T-cell (primary cell): ENCODE data around the gene SLFN13. TPM values are rescaled to one million over a fixed set of nuclear protein-coding genes. Genes with fewer than 3 reads are reported as not detected.

Experiments used
- ATAC-seq, 4 experiments: fragments of 200-7000 bp in 3 of 4; fragments of 150-1000 bp in 1 of 4; cut with Tn5 transposase; replicated peaks in 1 of 4; 1 replicate in 3 of 4; 2 replicates in 1 of 4; pipeline ENCODE4 v1.10.0; 2021; ENCODE audit warnings: moderate library complexity in 3 of 4, mild to moderate bottlenecking in 2 of 4, moderate number of reproducible peaks in 1 of 4
- CTCF ChIA-PET, 2 donors: fragments of 300-600 bp; sonication (Branson Sonifier 250); formaldehyde crosslinking; loops; one replicate each; lab custom pipeline; 2022; ENCODE audit warnings: antibody characterized with exemption in 2 of 2; lab: Charles Lee
- POLR2A ChIA-PET, 2 donors: fragments of 300-600 bp; sonication (Branson Sonifier 250); formaldehyde crosslinking; loops; one replicate each; lab custom pipeline; 2022; ENCODE audit warnings: antibody characterized with exemption in 2 of 2; lab: Charles Lee
- DNase-seq, 35 experiments: peaks; one replicate each; pipeline versions ENCODE4 v3.0.0 to v3.0.0-alpha.2; 2013 to 2023
- H3K27ac ChIP-seq: one replicate; pipeline ENCODE4 v1.5.1; 2013; ENCODE audit warnings: low read length
- H3K27me3 ChIP-seq, 2 experiments: replicated peaks in 1 of 2; 1 replicate in 1 of 2; 2 replicates in 1 of 2; pipeline versions ENCODE4 v1.6.1 to v1.7.0; 2013; ENCODE audit warnings: low read length in 1 of 2, mixed read lengths in 1 of 2; ENCODE audit not compliant: control insufficient read depth in 2 of 2, insufficient read depth in 2 of 2; ENCODE audit errors: extremely low read depth in 1 of 2
- H3K36me3 ChIP-seq, 2 donors: 1 replicate in 1 of 2; 2 replicates in 1 of 2; pipeline versions ENCODE4 v1.6.1 to v1.7.0; 2013; ENCODE audit warnings: low read length in 1 of 2; ENCODE audit not compliant: control insufficient read depth in 2 of 2, insufficient read depth in 1 of 2; ENCODE audit errors: extremely low read depth in 1 of 2
- H3K4me1 ChIP-seq, 2 experiments: 1 replicate in 1 of 2; 2 replicates in 1 of 2; pipeline versions ENCODE4 v1.6.1 to v1.7.0; 2013; ENCODE audit warnings: low read length in 2 of 2, mixed read lengths in 1 of 2; ENCODE audit not compliant: insufficient read depth in 2 of 2, control insufficient read depth in 1 of 2; ENCODE audit errors: extremely low read depth in 1 of 2
- H3K4me3 ChIP-seq, 2 donors: 1 replicate in 1 of 2; 2 replicates in 1 of 2; pipeline versions ENCODE4 v1.5.1 to v1.7.0; 2013; ENCODE audit warnings: mild to moderate bottlenecking in 2 of 2, low read length in 1 of 2, moderate library complexity in 1 of 2; ENCODE audit not compliant: control insufficient read depth in 1 of 2; ENCODE audit errors: extremely low read depth in 1 of 2
- H3K9me3 ChIP-seq: 2 replicates; pipeline ENCODE4 v1.7.0; 2013
- H3K27ac Mint-ChIP-seq, 2 donors: one replicate each; pipeline ENCODE4 v1.8.0; 2020 to 2021; ENCODE audit warnings: mild to moderate bottlenecking in 2 of 2, mixed read lengths in 2 of 2
- H3K27me3 Mint-ChIP-seq, 2 donors: one replicate each; pipeline ENCODE4 v1.8.0; 2021 to 2022; ENCODE audit warnings: mixed read lengths in 2 of 2
- H3K36me3 Mint-ChIP-seq: one replicate; pipeline ENCODE4 v1.8.0; 2021; ENCODE audit warnings: mixed read lengths
- H3K4me1 Mint-ChIP-seq, 3 donors: one replicate each; pipeline ENCODE4 v1.8.0; 2020 to 2022; ENCODE audit warnings: mixed read lengths in 3 of 3, mild to moderate bottlenecking in 1 of 3
- H3K4me3 Mint-ChIP-seq, 3 donors: one replicate each; pipeline ENCODE4 v1.8.0; 2020 to 2022; ENCODE audit warnings: mild to moderate bottlenecking in 3 of 3, mixed read lengths in 3 of 3, moderate library complexity in 3 of 3
- H3K9me3 Mint-ChIP-seq, 3 donors: one replicate each; pipeline ENCODE4 v1.8.0; 2020 to 2022; ENCODE audit warnings: mixed read lengths in 3 of 3
- WGBS: methylation state at CpG from one replicate; pipeline ENCODE4 v1.1.5; 2013; ENCODE audit warnings: missing lambda C conversion rate; ENCODE audit not compliant: insufficient coverage; 5-methylcytosine and 5-hydroxymethylcytosine counted together
- total RNA-seq, 35 experiments: library from RNA in 6 of 35; stranded (reverse) in 6 of 35; fragments of 120-200 nt in 1 of 35; gene quantifications; one replicate each; pipeline versions ENCODE4 v1.2.1 to v1.2.4 and lab custom pipeline; 2013 to 2026

Gene SLFN13
- total RNA-seq (10 to 100 TPM; 26.6 to 34.9 (median 30.9) TPM), total RNA-seq (lab: John Stamatoyannopoulos, UW) (3.6 to 70.7 (median 23.8) reads per million in 29 experiments)
- total RNA-seq (2013) = 32.0 TPM

GRCh38 chr17:35448214-35448898 lies at the start of gene SLFN13:
SLFN13 (minus strand) TSS chr17:35448766; CDS start chr17:35445680, 3,086 bp downstream.
- Mint-ChIP-seq H3K27ac (peak within 1 kb of the TSS; percentile 86 to 89), H3K4me1 (peaks cover 16 to 24% (median 22%) of the 10 kb centered on the region in 3 donors), H3K36me3 (peaks cover 24% of the 10 kb centered on the region), H3K4me3 (peak within 1 kb of the TSS; percentile 80 to 81 (median 81)), H3K9me3 (no peaks in the 10 kb centered on the region), H3K27me3 (no peaks in the 10 kb centered on the region)
- Histone ChIP-seq H3K4me1 (peaks cover 6 to 20% of the 10 kb centered on the region in 2 experiments), H3K36me3 (peaks cover 0 to 3% of the 10 kb centered on the region in 2 donors), H3K9me3 (no peaks in the 10 kb centered on the region), H3K4me3 (peak within 1 kb of the TSS; percentile 58 to 69), H3K27me3 (no peaks in the 10 kb centered on the region), H3K27ac (peak within 1 kb of the TSS; percentile 50)
- DNase-seq (peak; percentile 64 to 89 (median 82)), ATAC-seq (peak; percentile 94 to 97 (median 96))
- ChIA-PET CTCF (interaction anchor here in 1 of 2 donors (0.8 to 1.2 kb wide), 3 partner anchors 86 to 136 kb away, joined by 3 read pairs; no protein-coding TSS in a partner anchor), POLR2A (interaction anchor here in 1 of 2 donors (0.6 kb wide), 1 partner anchor 15 kb away, joined by 3 read pairs; no protein-coding TSS in a partner anchor)
- WGBS = 16% methylated on average over 32 of the region's 44 CpGs

DNA sequence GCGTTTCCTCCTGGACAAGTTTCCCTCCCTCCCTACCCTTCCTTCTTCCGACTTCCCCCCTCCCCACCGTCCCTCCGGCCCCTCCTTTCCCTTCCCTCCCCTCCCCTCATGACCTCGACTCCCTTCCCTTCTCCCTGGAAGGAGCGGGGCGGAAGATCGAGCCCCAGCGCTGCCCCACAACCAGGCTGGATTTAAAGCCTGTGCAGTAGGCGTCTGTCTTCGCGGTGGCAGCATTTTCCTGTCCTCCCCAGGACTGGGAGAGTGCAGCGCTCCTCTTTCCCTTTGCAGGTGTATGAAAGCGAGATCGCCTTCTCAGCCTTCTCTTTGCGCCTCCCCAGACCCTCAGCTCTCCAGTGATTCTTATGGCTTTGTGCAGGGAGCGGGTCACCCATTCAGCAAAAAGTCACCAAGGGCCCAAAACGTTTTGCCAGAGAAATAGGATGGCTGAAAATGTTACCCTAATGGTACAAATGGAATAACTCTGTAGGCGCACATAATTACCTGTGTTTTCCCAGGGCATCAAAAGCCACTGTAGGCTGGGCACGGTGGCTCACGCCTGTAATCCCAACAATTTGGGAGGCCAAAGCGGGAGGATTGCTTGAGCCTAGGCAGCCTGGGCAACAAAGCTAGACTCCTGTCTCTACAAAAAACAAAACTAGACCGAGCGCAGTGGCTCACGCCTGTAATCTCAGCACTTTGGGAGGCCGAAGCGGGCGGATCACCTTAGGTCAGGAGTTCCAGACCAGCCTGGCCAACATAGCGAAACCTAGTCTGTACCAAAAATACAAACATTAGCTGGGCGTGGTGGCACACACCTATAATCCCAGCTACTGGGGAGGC lies 48.1 kb upstream of the SLFN13 start:
- WGBS = 79% methylated on average over 19 of the region's 30 CpGs
- Mint-ChIP-seq H3K27me3 (no peaks in the 10 kb centered on the region), H3K9me3 (peaks cover 0 to 4% (median under 1%) of the 10 kb centered on the region in 3 donors), H3K27ac (peak overlapping the region; percentile 39 to 61), H3K36me3 (peaks cover 48% of the 10 kb centered on the region), H3K4me3 (peak overlapping the region; percentile 17 to 75 (median 63)), H3K4me1 (peaks cover 62 to 86% (median 85%) of the 10 kb centered on the region in 3 donors)
- Histone ChIP-seq H3K4me1 (peaks cover 20 to 43% of the 10 kb centered on the region in 2 experiments), H3K27ac (no peak overlapping the region), H3K27me3 (peaks cover 0 to 17% of the 10 kb centered on the region in 2 experiments), H3K9me3 (no peaks in the 10 kb centered on the region), H3K4me3 (peak overlapping the region in 1 of 2 donors; percentile 32), H3K36me3 (peaks cover 0 to 37% of the 10 kb centered on the region in 2 donors)
- DNase-seq = no peak
- ChIA-PET POLR2A (interaction anchor here in 1 of 2 donors (0.6 to 0.7 kb wide), 2 partner anchors 38 to 43 kb away, joined by 3 to 4 read pairs; no protein-coding TSS in a partner anchor), CTCF (no interaction called here)
- ATAC-seq = no peak

DNA sequence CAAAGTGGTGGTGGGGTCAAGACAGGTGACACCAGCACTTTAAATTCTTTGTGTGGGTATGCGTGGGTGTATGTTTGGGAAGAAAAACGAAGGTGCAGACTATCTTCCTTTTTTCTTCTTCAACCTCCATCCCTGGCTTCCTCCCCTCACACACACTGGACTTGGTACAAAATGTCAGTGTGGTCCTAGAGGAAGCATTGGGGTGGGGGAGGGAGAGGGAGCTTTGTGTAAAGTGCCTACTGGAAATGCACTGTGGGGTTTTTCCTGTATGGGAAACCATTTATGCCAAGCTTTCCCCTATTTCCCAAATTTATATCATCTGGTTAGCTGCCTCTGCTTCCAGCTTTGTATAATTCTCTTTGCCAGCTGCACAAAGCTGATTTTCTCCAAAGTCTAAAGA lies 44.5 kb upstream of the SLFN13 start:
- H3K9me3 ChIP-seq = no peaks in the 10 kb centered on the region
- ChIA-PET CTCF (no interaction called here), POLR2A (interaction anchor here in 1 of 2 donors (0.7 kb wide), 1 partner anchor 65 kb away, joined by 3 read pairs; no protein-coding TSS in a partner anchor)
- peaks cover 0 to 3% (median 3%) of the 10 kb centered on the region in 3 donors for H3K9me3 Mint-ChIP-seq
- H3K36me3 Mint-ChIP-seq = peaks cover 56% of the 10 kb centered on the region
- H3K4me1 Mint-ChIP-seq = peaks cover 57 to 86% (median 82%) of the 10 kb centered on the region in 3 donors
- H3K27ac Mint-ChIP-seq = peak overlapping the region; percentile 44 to 78
- peaks cover 0 to 34% of the 10 kb centered on the region in 2 donors for H3K36me3 ChIP-seq
- ATAC-seq = no peak
- no peak overlapping the region for H3K27ac ChIP-seq
- H3K27me3 Mint-ChIP-seq = no peaks in the 10 kb centered on the region
- no peak overlapping the region for H3K4me3 Mint-ChIP-seq
- DNase-seq = no peak
- no peak overlapping the region for H3K4me3 ChIP-seq
- peaks cover 19 to 38% of the 10 kb centered on the region in 2 experiments for H3K4me1 ChIP-seq
- peaks cover 0 to 8% of the 10 kb centered on the region in 2 experiments for H3K27me3 ChIP-seq
- no CpG with 5 or more reads among the region's 2 CpGs for WGBS

GRCh38 chr17:35491417-35491816 lies 42.9 kb upstream of the SLFN13 start:
- Mint-ChIP-seq H3K4me1 (peaks cover 54 to 90% (median 81%) of the 10 kb centered on the region in 3 donors), H3K36me3 (peaks cover 53% of the 10 kb centered on the region), H3K27me3 (no peaks in the 10 kb centered on the region), H3K4me3 (no peak overlapping the region), H3K9me3 (peaks cover 0 to 3% (median 3%) of the 10 kb centered on the region in 3 donors), H3K27ac (peak overlapping the region in 1 of 2 donors; percentile 41)
- Histone ChIP-seq H3K27ac (no peak overlapping the region), H3K4me3 (no peak overlapping the region), H3K36me3 (peaks cover 0 to 29% of the 10 kb centered on the region in 2 donors), H3K9me3 (no peaks in the 10 kb centered on the region), H3K4me1 (peaks cover 19 to 38% of the 10 kb centered on the region in 2 experiments), H3K27me3 (peaks cover 0 to 8% of the 10 kb centered on the region in 2 experiments)
- CTCF ChIA-PET = no interaction called here
- no CpG with 5 or more reads among the region's 3 CpGs for WGBS
- ATAC-seq = no peak
- no peak for DNase-seq
- POLR2A ChIA-PET = no interaction called here

- H3K27ac Mint-ChIP-seq = peak overlapping the region; percentile 29 to 49
- Histone ChIP-seq H3K36me3 (peaks cover 0 to 34% of the 10 kb centered on the region in 2 donors), H3K9me3 (no peaks in the 10 kb centered on the region), H3K4me3 (no peak overlapping the region), H3K4me1 (peaks cover 9 to 32% of the 10 kb centered on the region in 2 experiments), H3K27ac (no peak overlapping the region), H3K27me3 (peaks cover 0 to 4% of the 10 kb centered on the region in 2 experiments)
- CTCF ChIA-PET = no interaction called here
- DNase-seq = no peak
- H3K36me3 Mint-ChIP-seq = peaks cover 67% of the 10 kb centered on the region
- WGBS = 72% methylated on average over 8 of the region's 18 CpGs
- peak overlapping the region in 1 of 3 donors; percentile 24 for H3K4me3 Mint-ChIP-seq
- ATAC-seq = no peak
- H3K27me3 Mint-ChIP-seq = no peaks in the 10 kb centered on the region
- POLR2A ChIA-PET = interaction anchor here in 1 of 2 donors (0.6 kb wide), 1 partner anchor 12 kb away, joined by 3 read pairs; no protein-coding TSS in a partner anchor
- peaks cover 58 to 90% (median 84%) of the 10 kb centered on the region in 3 donors for H3K4me1 Mint-ChIP-seq
- peaks cover 3 to 4% (median 3%) of the 10 kb centered on the region in 3 donors for H3K9me3 Mint-ChIP-seq
Observed at GRCh38 chr17:35489944-35490343, 41.4 kb upstream of the SLFN13 start.
